Embryonic facial prominence (tissue), 1 donor: ENCODE measurements around the gene GRK2.
"Not testable (repeated sequence)": the region's sequence is repeated elsewhere in the genome, so short reads cannot be mapped to it uniquely, and the experiment has no call there.

Source experiments
- DNase-seq: peaks from one replicate; pipeline ENCODE4 v3.0.0-alpha.2; 2016; ENCODE audit errors: extremely low spot score

GRK2 gene

DNA sequence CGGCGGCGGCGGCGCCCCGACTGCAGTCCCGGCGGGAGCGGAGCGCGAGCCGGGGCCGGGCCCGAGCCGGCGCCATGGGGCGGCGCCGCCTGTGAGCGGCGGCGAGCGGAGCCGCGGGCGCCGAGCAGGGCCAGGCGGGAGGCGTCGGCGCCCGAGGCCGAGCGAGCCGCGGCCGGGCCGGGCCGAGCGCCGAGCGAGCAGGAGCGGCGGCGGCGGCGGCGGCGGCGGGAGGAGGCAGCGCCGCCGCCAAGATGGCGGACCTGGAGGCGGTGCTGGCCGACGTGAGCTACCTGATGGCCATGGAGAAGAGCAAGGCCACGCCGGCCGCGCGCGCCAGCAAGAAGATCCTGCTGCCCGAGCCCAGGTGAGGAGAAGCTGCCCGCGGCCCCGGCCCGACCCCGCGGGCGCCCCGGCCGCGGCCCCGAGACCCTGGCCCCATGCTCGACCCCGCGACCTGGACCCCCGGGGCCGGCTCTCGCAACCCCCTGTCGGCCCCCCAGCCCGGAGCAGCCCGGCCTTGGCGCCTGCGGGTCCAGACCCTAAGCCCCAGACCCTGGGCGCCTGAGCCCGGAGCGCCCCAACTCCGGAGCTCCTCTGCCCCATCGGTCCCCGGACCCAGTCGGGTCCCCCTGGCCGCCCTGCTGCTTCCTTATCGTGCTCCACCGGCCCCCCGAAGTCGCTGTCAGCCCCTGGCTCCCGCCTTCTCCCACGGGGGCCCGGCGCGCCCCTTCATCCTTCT, at the start of gene GRK2:
TSS of gene GRK2 (plus strand) at position 25 of the 739 bp plus-strand sequence. CDS start at position 252, 227 bp downstream.
- DNase-seq, result no peak

DNA sequence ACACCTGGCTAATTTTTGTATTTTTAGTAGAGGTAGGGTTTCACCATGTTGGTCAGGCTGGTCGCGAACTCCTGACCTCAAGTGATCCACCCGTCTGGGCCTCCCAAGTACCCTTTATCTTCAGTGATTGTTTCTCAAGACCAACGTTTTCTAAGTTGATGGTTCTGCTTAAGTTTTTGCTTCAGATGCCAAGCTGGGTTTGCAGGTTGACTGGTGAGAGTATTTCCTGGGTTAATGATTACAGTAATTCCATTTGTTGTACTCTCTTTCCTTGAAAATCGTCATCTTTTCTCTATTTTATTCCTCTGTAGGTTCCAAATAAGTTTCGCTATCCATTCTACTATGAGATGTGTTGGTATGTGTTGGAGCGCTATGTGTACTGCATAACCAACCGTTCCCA, 38.5 kb upstream of the GRK2 start:
- no peak for DNase-seq

DNA sequence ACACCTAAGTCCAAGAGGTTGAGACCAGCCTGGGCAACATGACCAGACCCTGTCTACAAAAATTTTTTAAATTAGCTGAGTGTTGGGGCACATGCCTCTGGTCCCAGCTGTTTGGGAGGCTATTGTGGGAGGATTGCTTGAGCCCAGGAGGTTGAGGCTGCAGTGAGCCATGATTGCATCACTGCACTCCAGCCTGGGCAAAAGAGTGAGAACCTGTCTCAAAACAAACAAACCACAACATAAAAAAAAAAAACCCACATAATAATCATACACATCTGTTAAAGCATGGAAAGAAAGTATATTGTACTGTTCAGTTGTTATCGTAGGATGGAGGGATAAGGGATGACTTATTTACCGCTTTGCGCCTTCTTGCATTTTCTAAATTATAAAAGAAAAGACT, 35.9 kb upstream of the GRK2 start:
- DNase-seq, result no peak

DNA sequence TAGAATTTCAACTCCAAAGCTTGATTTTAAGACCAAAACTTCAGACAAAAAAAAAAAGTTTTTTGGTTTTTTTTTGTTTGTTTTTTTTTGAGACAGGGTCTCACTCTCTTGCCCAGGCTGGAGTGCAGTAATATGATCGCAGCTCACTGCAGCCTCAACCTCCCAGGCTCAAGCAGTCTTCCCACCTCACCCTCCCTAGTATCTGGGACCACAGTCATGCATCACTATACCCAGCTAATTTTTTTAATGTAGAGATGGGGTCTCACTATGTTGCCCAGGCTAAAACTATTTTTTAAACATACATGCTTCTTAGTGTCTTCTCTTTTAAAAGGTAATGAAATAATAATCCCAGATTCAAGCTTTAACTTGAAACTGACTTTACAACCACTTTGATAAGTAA, 35.4 kb upstream of the GRK2 start:
- no peak for DNase-seq

DNA sequence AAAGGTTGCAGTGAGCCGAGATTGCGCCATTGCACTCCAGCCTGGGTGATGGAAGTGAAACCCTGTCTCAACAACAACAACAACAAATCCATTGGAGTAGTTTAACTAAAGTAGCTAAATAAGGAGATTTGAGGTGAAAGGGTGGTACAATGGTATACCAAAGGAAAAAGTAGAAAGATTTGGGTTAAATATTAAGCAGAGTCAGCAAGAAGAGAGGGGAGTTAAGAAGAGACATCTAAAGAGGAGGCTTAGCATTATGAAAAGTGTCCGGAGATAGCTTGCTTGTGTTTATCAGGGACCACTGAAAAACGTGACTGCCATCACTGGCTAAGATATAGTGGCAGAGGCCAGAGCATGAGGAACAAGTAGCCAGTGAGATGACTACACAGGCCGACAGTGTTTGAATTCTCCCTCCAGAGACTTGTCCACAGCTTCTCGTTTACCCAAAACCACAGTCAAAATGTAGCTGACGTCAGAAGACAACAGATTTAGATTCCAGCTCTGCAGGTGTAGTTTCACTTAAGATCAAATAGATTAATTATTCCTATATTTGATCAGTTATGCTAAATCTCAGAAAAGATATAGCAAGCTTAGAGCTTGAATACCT, 32.6 kb upstream of the GRK2 start:
- DNase-seq, result no peak

DNA sequence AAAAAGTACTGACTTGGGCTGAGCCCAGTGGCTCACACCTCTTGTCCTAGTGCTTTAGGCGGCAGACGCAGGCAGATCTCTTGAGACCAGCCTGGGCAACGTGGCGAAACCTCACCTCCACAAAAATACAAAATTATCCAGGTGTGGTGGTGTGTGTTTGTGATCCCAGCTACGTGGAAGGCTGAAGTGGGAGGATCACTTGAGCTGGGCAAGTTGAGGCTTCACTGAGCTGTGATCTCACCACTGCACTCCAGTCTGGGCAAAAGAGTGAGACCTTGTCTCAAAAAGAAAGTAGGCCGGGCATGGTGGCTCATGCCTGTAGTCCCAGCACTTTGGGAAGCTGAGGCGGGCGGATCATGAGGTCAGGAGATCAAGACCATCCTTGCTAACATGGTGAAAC, 31.7 kb upstream of the GRK2 start:
- DNase-seq, result not testable (repeated sequence)

DNA sequence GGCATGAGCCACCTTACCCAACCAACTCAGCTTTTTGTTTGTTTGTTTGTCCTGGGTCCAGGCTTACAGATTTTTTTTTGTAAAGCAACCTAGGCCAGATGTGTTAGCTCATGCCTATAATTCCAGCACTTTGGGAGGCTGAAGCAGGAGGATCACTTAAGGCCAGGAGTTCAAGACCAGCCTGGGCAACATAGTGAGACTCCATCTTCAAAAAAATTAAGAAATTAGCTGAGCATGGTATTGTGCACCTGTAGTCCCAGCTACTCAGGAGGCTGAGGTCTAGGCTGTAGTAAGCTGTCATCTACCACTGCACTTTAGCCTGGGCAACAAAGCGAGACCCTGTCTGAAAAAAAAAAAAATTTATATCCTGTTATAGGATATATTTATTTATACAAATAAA, 28.7 kb upstream of the GRK2 start:
- no peak for DNase-seq

DNA sequence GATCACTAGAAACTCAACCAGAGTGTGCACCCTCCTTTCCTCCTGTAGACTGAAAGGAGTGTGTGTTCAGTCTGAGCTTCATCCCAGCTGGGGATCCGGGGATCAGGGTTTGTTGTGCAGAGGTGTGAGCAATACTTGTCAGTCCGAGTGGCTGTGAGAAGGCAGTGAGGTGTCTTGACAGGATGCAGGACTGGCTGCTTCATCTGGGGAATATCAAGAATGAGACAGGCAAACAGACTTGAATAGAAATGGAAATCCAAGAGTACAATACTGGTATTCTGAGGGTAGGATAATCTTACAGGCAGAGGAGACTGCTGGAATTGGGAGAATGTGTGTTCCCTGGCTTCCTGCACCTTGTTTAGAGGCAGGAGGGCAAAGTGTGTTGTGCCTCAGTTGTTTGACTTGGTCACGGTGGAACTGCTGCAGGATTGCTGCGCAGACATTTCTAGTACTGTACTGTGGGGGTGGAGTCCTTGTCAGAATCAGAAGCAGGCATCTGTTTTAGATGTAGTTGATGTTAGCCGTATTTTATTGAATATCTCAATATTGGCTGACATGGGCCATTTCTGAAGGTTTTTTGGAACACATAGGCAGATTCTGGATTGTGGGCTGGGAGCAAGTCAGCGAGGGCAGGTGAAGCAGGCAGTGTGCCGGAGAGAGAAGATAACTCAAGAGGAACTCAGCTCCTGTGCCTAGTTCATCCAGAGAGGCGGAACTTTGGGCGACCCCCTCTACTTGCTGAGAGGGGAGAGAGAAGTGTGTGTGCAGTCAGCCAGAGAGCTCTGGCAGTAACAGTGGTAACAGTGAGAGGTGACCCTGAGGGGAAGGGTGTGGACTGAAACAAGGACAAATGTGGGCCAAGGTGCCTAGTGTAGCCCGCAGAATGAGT, 27.1 kb upstream of the GRK2 start:
- DNase-seq, result no peak

DNA sequence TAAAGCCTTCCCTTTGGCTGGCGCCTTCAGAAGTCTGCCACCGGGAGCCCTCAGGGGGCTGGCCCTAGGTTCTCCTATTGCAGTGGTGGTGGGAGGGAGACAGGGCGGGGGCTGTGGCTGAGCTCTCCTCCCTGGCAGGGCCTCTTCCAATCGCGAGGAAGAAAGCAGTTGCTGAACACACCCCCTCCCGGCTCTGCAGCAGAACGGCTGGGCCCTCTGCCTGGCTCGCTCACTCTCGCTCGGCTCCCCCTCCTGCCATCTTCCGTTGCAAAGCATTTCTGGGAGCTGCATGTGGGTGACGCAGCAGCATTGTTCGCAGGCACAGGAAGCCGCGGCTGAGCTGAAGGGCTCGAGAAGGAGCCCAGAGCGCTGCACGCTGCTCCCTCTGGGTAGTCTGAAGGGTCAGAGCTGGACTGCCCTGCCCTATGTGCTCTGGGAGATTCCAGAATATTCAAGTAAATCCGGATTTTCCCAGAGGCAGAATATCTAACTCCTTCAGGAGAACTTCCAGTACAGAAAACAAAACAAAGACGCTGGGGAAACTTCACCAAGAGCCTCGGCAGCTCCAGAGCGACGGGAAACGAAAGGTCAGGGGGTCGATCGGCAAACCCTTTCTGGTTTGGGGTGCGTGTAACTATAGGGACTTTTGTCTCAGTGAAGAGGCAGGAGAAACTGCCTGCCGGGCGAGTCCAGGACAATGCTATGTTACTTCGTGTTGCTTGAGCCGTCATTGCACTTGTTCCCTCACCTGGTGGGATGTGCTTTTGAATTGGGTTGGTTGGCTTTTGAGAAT, 26.3 kb upstream of the GRK2 start:
- DNase-seq, result peak; percentile 97

DNA sequence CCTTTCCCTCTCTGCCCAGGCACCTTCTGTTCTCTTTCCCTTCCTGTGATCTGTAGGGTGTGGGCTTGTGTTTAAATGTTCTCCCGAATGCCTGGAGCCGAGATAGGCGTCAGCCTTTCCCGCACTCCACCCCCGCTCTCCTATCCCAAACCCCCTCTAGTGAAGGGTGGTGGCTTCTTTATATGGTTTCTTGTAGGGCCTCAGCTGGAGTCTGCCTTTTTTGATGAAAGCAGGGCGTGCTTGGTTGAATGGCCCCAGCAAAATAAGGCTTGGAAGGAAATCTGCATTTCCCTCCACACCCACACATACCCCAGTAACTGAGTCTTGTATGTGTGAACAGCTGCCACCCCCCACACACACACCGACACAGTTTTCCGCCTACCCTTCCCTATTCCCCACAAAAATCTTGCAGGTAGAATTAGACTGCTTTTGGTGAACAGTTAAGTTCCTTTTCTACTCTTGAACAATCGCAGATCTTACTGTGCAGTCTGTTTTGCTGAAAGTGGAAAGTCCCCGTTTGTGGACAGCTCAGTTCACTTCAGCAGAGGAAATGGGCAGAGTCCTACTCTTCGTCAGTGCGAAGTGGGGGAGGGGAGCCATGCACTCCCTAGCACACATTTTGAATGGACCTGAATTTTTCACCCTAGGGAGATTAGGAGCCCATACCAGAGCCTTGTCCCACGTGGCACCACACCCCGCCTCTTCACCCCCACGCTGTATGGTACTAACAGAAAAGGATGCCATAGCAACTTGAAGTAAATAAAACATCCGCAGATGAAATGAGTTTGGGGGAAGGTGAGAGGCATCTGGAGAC, 25.5 kb upstream of the GRK2 start:
- peak; percentile 83 for DNase-seq

DNA sequence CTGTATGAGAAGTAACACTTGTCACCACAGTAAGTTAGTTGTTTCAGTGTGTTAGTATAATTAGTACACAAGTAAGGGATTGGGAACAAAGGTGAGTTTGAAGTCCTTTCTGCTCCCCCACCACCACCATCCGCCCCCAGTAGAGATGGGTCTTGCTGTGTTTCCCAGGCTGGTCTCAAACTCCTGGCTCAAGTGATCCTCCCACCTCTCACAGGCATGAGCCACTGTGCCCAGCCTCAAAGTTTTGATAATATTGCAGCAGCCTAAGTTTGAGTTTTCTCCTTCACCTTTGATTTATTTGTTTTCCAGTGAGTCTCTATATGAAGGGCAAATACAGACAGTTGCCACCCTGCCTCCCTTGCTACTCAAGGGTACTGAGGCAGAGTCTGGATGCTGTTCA, 23.7 kb upstream of the GRK2 start:
- DNase-seq, result no peak

DNA sequence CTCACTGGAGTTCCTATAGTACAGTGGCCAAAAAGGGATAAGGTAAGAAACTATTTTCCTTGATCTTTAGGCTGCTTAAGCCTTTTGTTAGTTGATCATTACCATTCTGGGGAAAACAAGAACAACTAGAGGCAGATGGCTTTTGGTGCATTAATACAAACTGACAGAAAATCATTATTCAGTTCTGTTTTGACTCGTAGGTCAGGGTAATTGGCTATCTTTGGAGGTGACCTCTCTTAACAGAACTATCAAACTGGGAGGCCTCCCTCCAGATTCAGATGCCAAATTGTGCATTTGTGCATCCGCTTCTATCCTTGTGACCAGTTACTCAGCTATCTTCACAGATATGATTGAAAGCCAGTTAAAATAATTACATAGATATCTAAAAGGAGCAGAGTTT, 23.2 kb upstream of the GRK2 start:
- DNase-seq, result no peak

DNA sequence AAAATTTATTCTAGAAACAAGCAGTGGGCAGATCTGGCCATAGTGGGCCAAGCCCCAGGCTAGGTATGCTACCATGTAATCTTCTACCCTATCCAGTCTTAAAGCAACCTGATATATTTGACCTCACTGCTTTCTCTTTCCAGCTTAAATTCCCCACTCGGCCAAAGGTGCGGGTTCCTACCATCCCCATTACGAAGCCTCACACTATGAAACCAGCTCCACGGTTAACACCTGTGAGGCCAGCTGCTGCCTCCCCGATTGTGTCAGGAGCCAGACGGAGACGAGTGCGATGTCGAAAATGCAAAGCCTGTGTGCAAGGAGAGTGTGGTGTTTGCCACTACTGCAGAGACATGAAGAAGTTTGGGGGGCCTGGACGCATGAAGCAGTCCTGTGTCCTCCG, 21.2 kb upstream of the GRK2 start:
- no peak for DNase-seq

DNA sequence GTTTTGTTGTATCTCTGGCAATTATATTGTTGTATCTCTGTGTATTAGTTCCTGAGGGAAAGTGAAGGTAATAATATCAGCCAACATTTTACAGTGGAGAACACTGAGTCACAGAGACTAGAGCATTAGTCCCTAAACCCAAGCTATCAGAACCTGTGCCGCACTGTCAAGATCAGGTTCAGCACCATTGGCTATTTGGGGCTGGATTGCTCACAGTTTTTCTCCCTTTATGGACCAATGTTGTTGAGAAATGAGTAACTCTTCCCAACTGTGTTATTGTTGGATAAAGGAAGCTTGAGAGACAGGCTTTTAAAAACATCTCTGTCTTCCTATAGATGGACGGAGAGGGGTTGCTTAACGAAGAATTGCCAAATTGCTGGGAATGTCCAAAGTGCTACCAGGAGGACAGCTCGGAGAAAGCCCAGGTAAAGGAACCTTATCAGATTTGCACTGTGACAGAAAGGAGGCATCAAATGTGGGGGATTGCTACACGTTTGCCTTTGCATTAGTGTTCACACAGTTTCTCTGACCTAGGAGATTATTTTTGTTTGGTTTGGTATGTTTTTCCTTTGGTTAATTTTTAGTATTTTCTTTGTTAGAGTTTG, 18.2 kb upstream of the GRK2 start:
- no peak for DNase-seq

DNA sequence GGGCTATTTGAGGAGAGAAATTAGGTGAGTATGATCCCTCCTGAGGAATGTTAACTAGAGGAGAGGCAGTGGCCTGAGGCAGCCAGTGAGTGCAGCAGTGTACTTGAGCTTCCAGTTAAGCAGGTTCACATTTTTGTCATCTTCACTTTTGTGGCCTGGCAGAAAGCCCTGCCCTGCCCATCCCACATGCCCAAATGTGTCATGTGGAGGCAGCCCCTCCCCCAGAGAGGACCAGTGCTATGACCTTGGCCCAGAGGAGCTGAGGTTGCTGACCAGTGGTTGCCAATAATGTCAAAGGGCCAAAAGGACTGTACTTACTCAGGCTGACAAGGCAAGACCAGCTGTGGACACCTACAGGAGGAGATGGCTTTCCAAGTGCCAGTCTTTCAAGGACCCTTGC, 17.6 kb upstream of the GRK2 start:
- DNase-seq, result no peak

DNA sequence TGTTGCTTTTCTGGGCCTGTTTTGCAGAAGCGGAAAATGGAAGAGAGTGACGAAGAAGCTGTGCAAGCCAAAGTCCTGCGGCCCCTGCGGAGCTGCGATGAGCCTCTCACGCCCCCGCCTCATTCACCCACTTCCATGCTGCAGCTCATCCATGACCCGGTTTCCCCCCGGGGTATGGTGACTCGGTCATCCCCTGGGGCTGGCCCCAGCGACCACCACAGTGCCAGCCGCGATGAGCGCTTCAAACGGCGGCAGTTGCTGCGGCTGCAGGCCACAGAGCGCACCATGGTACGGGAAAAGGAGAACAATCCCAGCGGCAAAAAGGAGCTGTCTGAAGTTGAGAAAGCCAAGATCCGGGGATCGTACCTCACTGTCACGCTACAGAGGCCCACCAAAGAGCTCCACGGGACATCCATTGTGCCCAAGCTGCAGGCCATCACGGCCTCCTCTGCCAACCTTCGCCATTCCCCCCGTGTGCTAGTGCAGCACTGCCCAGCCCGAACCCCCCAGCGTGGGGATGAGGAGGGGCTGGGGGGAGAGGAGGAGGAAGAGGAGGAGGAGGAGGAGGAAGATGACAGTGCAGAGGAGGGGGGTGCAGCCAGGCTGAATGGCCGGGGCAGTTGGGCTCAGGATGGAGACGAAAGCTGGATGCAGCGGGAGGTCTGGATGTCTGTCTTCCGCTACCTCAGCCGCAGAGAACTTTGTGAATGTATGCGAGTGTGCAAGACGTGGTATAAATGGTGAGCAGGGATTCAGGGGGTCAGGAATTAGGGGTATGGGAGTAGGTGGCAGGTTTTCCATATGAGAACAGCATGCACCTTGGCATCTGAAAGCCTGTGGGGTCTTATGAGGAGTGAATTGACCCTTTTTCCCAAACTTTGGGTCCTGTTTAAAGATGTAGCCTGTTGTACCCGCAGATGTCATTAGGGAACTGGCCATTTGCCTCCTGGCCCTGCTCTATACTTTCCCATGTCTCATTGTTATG, 15.9 kb upstream of the GRK2 start:
- DNase-seq, result no peak

DNA sequence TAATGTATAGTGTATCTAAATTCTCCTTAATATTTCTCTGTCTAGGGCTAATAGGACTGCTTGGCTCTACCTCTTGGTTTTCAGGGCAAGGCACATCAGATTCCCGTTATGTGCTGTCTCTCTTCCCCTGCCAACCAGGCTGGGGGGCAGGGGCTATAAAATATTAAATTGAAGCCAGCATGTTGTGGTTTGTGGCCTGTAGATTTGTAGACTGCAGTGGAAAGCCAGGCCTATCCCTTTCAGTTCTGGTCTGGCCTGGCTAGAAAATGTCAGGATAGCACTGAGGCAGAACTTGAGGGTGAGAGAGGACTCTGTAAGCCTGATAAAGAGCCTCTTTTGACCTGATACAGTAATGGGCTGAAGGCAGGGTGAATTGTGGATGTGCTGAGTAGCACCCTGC, 14.4 kb upstream of the GRK2 start:
- DNase-seq, result no peak

DNA sequence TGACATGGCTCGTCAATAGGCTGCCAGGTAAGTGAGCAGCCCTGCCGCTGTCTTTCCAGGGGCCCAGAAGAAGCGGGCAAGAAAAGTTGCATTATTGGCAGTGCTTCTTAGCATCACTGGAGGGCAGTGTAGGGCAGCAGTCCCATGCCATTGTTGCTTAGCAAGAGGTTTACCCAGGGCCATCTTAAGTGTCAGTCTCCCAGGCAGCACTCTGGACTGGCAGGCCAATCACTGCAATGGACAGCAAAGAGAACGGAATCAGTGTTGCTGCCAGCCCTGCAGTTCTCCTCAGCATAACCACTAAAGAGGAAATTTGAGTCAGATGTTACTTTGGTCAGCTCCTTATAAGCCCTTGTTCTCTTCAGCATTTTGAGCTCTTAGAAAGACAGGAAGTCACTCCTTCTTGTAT, 13.4 kb upstream of the GRK2 start:
- no peak for DNase-seq

DNA sequence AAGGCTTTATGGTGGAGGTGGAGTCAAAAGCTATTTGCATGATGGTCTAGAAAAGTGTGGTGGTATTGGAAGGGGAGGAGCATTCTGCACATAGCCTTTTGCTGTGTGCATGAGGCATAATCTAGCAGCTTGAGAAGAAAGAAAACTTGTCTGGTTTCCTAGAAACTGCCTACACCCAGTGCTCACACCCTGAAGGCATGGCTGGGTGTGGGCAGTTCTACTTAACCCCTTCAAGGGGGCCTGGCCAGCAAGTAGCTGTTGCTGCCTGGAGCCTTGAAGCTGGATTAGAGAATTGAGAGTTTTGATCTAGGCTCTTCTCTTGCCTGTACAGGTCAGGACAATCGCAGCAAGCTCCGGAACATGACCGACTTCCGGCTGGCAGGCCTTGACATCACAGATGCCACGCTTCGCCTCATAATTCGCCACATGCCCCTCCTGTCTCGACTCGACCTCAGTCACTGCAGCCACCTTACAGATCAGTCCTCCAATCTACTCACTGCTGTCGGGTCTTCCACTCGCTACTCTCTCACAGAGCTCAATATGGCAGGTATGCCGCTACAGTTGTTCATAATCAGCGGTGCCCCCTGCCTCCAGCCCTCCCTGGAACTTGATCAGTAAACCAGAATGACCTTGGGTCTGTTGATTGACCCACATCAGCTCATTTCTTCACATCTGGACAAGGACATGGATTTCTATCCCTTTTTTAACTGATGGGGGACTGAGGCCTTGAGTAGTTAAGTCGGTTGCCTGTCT, 12.2 kb upstream of the GRK2 start:
- no peak for DNase-seq
